NOMO-1 (cell line): ENCODE results near the gene CATSPERD.

Experiments
- DNase-seq, 2 experiments: peaks; one replicate each; lab custom pipeline; 2025; ENCODE audit not compliant: unreplicated experiment in 2 of 2; lab: John Stamatoyannopoulos, UW

Gene CATSPERD, protein sequence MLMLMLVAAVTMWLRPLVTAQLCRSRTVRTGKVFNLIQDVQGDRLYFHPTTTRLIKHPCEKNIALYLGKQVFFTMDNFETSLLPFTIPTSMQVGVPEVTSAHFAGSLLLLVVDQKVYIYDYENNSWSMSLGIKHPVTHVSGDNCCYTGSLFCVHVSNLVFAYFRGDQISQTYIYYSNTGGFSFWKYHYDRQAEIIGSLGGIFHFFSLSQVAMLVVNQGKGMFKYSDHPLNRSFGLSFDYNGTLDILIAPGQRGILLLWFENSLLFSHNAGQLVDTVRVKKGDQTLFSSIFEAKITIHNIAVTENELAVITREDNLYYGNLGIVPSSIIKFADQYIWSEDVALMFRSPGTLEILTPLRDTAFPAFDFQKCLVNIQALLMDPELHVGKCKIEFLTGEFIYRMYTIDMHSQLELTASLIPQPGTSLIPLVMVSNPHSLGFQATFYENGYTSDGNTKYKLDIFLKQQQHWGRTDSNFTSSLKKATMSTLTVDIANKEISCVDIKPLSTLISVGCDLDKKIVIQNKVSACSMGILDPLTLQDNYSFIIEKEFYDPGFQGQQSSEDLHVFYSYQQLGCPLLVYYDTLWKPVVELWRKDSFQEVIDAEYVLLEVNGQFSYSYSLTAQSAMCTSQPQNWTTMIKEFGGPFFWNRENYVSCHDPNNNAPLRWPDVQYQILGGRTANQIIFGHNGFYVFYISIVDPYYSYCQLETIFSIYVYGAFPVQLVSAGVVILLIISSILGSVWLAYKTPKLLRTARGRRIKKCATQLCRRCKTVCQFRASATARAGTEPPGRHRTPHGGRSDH

GRCh38 chr19:5719961-5720790 lies at the start of gene CATSPERD, which contains the start of gene LONP1:
Gene CATSPERD, plus strand, starts transcription at chr19:5720637. Its CDS starts 101 bp downstream, at chr19:5720738.
Gene LONP1, minus strand, starts transcription at chr19:5720146. Its CDS starts 14 bp downstream, at chr19:5720132.
- peak; percentile 97 to 98 for DNase-seq

DNA sequence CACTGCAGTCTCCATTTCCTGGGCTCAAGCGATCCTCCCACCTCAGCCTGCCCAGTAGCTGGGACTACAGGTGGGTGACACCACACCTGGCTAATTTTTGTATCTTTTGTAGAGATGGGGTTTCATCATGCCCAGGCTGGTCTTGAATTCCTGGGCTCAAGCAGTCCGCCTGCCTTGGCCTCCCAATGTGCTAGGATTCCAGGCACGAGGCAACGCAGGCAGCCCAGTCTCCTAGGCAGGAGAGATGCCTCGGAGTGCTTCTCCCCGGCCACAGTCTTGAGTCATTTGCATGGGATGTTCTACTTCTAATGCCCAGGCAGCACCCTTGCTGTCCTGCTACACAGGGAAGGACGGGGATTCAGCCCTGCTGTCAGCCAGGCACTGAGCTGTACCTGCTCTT lies 48.8 kb upstream of the CATSPERD start:
- no peak for DNase-seq

GRCh38 chr19:5672708-5673459 lies 47.6 kb upstream of the CATSPERD start:
- DNase-seq, result no peak

- DNase-seq, result no peak
These were observed 46.7 kb upstream of the CATSPERD start for GRCh38 chr19:5673752-5674151.

- no peak for DNase-seq
These were observed 45.7 kb upstream of the CATSPERD start for GRCh38 chr19:5674714-5675113.

- no peak for DNase-seq
These were observed 44.2 kb upstream of the CATSPERD start for GRCh38 chr19:5676105-5676771.

DNA sequence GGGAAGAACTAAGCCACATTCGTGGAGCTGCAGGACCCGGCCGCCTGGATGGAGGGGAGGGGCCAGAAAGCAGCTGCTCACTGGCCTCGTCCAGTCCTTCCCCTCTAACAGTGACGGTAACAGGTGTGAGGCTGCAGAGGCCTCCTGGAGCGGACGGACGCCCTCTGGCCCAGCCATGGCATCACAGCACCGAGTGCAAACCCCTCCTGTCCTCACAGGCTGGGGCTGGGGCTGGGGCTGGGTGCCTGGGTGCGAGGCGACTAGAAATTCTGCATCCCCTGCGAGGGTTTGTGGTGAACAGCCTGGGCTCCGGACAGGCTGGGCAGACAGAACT lies 43.7 kb upstream of the CATSPERD start:
- DNase-seq, result no peak

DNA sequence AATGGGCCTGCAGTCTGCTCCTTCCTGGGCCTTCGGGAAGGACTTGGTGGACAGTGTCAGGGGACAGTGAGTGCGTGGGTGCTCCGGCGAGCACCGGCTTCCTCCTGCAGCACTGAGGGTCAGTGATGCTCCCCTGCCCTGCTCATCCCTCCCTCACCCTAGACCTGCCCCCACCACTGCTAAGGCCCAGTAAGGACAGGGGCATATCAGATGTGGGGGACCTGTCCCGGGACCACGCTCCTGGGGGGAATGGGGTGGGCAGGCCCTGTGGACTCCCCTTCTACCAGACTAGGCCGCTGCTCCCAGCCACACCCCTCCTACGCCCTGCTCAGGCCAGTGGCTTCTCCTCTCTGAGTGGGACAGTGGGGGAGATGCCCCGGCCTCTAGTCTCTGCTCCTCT lies 43.3 kb upstream of the CATSPERD start:
- no peak for DNase-seq

DNA sequence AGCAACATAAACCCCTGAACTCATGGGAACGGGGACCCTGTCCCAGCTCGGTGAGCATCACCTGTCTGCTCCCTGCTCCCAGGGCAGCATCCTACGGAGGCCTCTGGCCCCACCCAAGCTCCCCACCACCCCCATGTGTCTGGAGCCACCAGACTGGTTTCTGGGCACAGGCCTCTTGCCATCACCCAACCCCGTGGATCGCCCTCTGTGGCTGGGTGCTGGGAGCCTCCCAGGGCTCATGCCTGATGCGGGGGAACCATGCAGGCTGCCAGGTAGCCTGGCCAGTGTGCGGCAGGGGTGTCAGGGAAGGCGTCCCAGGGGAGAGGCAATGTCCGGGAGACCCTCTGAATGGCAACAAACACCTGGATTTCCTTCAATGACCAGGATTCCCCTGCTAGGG lies 42.9 kb upstream of the CATSPERD start:
- no peak for DNase-seq

- no peak for DNase-seq
These were observed 42.2 kb upstream of the CATSPERD start for GRCh38 chr19:5678071-5678718.

GRCh38 chr19:5679289-5680083 lies 41.0 kb upstream of the CATSPERD start:
- no peak for DNase-seq

- DNase-seq, result no peak
These were observed 40.4 kb upstream of the CATSPERD start for GRCh38 chr19:5680084-5680436.

DNA sequence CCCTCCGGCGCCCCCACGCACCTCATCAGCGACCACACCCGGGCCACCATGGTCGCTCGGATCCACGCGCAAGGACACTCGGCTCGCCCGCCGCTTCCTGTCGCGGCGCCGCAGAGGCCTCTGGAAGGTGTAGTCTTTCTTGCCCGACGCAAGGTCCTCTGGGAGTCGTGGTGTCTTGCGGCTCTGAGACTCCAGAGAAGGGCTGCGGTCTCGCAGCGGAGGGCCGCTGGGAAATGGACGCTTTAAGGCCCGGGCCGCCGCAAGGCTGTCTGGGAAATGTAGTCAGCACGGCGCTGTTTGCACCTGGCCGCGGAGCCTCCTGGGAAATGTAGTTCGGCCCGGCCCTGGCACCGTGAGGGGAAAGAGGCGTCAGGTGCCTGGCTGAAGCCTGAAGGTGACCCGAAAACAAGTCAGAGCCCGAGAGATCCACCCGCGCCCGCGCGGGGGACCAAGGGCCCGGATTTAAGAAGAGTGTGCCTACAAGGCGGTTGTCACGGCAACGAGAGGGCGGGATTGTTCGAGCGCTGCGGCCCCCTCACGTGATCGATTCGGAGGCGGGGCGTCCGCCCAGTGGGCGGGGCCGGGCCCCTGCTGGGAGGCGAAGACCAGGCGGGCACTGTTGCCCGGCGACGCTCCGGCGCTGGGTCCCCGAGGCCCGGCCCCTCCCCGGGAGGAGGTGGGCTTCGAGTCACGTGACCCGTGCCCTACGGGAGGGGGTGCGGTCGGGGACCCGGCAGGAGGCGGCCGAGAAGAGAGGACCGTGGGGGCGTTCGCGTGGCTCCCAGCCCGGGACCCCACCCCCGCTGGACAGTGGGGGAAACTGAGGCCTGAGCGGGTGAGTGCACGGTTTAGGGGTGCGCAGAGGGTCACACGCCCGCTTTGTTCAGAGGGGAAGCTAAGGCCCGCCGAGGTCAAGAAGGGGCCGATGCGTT lies 39.7 kb upstream of the CATSPERD start, which contains the start of the genes HSD11B1L and MICOS13:
Gene HSD11B1L, plus strand, starts transcription at position 591 of the 932 bp plus-strand sequence. CDS start 3,806 bp downstream, outside the sequence.
Gene MICOS13, minus strand, starts transcription at position 80 of the 932 bp plus-strand sequence. Its CDS starts 30 bp downstream, at position 50.
- DNase-seq, result peak; percentile 98 to 99

- DNase-seq, result no peak
These were observed 38.9 kb upstream of the CATSPERD start for GRCh38 chr19:5681391-5682106.

- no peak for DNase-seq
These were observed 38.3 kb upstream of the CATSPERD start for GRCh38 chr19:5682107-5682482.

DNA sequence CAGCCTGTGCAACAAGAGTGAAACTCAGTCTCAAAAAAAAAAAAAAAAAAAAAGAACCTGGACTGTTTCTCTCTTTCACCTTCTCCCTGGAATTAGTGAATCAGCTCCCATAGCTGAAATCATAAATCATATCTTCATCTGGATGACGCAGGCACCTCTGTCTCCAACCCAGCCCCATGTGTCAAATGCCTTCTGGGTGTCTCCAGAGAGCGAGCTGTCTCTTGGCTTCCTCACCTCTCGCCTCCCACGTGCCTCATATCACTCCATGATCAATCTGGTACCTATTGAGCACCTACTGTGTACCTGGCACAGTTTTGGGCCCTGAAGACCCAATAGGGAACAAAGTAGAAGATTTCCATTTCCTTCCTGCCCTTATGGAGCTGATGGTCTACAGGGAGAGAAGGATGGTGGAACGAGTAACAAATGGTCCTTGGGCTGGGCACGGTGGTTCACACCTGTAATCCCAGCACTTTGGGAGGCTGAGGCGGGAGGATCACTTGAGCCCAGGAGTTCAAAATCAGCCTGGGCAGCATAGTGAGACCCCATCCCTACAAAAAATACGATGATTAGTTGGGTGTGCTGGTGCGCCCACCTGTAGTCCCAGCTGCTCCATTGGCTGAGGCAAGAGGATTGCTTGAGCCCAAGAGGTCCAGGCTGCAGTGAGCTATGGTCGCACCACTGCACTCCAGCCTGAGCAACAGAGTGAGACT lies 37.1 kb upstream of the CATSPERD start:
- DNase-seq, result no peak
